HepG2 (cell line): ENCODE results near the gene SAMD13. TPM values are rescaled to one million over a fixed set of nuclear protein-coding genes. Genes with fewer than 3 reads are reported as not detected.

Experiments
- ATAC-seq: fragments of 200-7000 bp; cut with Tn5 transposase; 3 replicates; pipeline ENCODE4 v1.9.1; 2020; ENCODE audit warnings: mild to moderate bottlenecking, moderate library complexity
- BruUV-seq: library from RNA; stranded (reverse); fragments of 400-500 nt; replicated peaks from 2 replicates; lab custom pipeline; 2021; lab: Mats Ljungman, UMichigan
- CTCF ChIA-PET: fragments of 300-600 bp; formaldehyde crosslinking; extraction: SDS; loops from one replicate; lab custom pipeline; 2021; ENCODE audit warnings: low total read pairs, inconsistent platforms, low intra/inter-chr PET ratio; lab: Yijun Ruan, JAX
- POLR2A ChIA-PET: fragments of 350-600 bp; sonication (Branson Sonifier 250); formaldehyde crosslinking; loops from one replicate; lab custom pipeline; 2020; ENCODE audit warnings: antibody characterized with exemption, inconsistent platforms; lab: Yijun Ruan, JAX
- DNase-seq: peaks from one replicate; pipeline ENCODE4 v3.0.0-alpha.2; 2015; ENCODE audit warnings: low spot score
- FAIRE-seq: peaks from 3 replicates; lab custom pipeline; 2011; peaks lifted over from hg19 to GRCh38; lab: Jason Lieb, UNC
- H2AFZ ChIP-seq: one replicate; pipeline ENCODE4 v1.6.1; 2011; ENCODE audit warnings: low read length, inconsistent platforms
- H3K27ac ChIP-seq: fragments of 300-600 bp; 3 replicates; pipeline ENCODE4 v1.8.0; 2011; ENCODE audit warnings: mixed run types, mild to moderate bottlenecking, mixed read lengths, low read length, inconsistent platforms; ENCODE audit not compliant: insufficient read depth; ENCODE audit errors: extremely low read length
- H3K27me3 ChIP-seq, 2 experiments: fragments of 200-600 bp in 1 of 2; 2 replicates in 1 of 2; 3 replicates in 1 of 2; pipeline versions ENCODE4 v1.6.0 to v1.8.0; 2011; ENCODE audit warnings: low read length in 2 of 2, mild to moderate bottlenecking in 2 of 2, moderate library complexity in 2 of 2, inconsistent platforms in 1 of 2; ENCODE audit not compliant: insufficient read depth in 2 of 2, control insufficient read depth in 1 of 2
- H3K36me3 ChIP-seq, 2 experiments: fragments of 200-600 bp in 1 of 2; replicated peaks in 1 of 2; 2 replicates in 1 of 2; 3 replicates in 1 of 2; pipeline versions ENCODE4 v1.5.1 to v1.8.0; 2011; ENCODE audit warnings: low read length in 2 of 2, inconsistent platforms in 1 of 2; ENCODE audit not compliant: insufficient read depth in 2 of 2, control insufficient read depth in 1 of 2
- H3K4me1 ChIP-seq: 2 replicates; pipeline ENCODE4 v1.5.1; 2012; ENCODE audit warnings: low read length, inconsistent platforms; ENCODE audit not compliant: insufficient read depth
- H3K4me2 ChIP-seq: 2 replicates; pipeline ENCODE4 v1.6.0; 2011; ENCODE audit warnings: low read depth, low read length, inconsistent platforms
- H3K4me3 ChIP-seq, 3 experiments: fragments of 200-600 bp in 1 of 3; sonication (generic), shearing (Covaris generic) in 1 of 3; replicated peaks in 1 of 3; 2 replicates each; pipeline ENCODE4 v1.5.1; 2011 to 2016; ENCODE audit warnings: low read length in 3 of 3, inconsistent platforms in 2 of 3, low read depth in 2 of 3, mild to moderate bottlenecking in 2 of 3, control low read depth in 1 of 3, mixed read lengths in 1 of 3; ENCODE audit not compliant: insufficient read depth in 1 of 3
- H3K79me2 ChIP-seq: one replicate; pipeline ENCODE4 v1.6.1; 2011; ENCODE audit warnings: low read length, inconsistent platforms; ENCODE audit not compliant: insufficient read depth
- H3K9ac ChIP-seq: 2 replicates; pipeline ENCODE4 v1.6.0; 2011; ENCODE audit warnings: mild to moderate bottlenecking, low read depth, low read length, inconsistent platforms; ENCODE audit not compliant: insufficient read depth
- H3K9me3 ChIP-seq: 2 replicates; pipeline ENCODE4 v1.5.1; 2012; ENCODE audit warnings: mild to moderate bottlenecking, low read length
- H4K20me1 ChIP-seq: 2 replicates; pipeline ENCODE4 v1.6.0; 2011; ENCODE audit warnings: inconsistent platforms, mild to moderate bottlenecking, low read length, moderate library complexity; ENCODE audit not compliant: insufficient read depth
- AFF4 ChIP-seq: sonication (generic); formaldehyde crosslinking; IDR thresholded peaks from 2 replicates; pipeline ENCODE4 v1.4.0; 2020; ENCODE audit warnings: missing genetic modification reagents
- ARID3A ChIP-seq: IDR thresholded peaks from 2 replicates; pipeline ENCODE4 v1.6.1; 2012; ENCODE audit warnings: low read depth, low read length, improper control_type of control experiment
- ATAD3A ChIP-seq: sonication (generic); formaldehyde crosslinking; IDR thresholded peaks from 2 replicates; pipeline ENCODE4 v1.4.0; 2020; ENCODE audit warnings: missing genetic modification reagents
- JARID2 ChIP-seq: sonication (generic); formaldehyde crosslinking; IDR thresholded peaks from 2 replicates; pipeline ENCODE4 v1.8.1; 2023; ENCODE audit warnings: missing genetic modification reagents, inconsistent platforms; ENCODE audit not compliant: insufficient replicate concordance
- MBNL3 ChIP-seq: fragments of 250-450 bp; sonication (Bioruptor Pico); conservative IDR thresholded peaks from 2 replicates; pipeline ENCODE4 v1.8.0; 2022; ENCODE audit warnings: mild to moderate bottlenecking, inconsistent platforms
- NFKBIZ ChIP-seq: IDR thresholded peaks from 2 replicates; pipeline ENCODE4 v1.6.1; 2018; ENCODE audit warnings: missing genetic modification reagents, missing compliant biosample characterization
- TIGD3 ChIP-seq: sonication (generic); formaldehyde crosslinking; IDR thresholded peaks from 2 replicates; pipeline ENCODE4 v1.5.1; 2020; ENCODE audit warnings: mild to moderate bottlenecking, missing genetic modification reagents, borderline replicate concordance
- ZBTB2 ChIP-seq: sonication (generic); formaldehyde crosslinking; IDR thresholded peaks from 2 replicates; pipeline ENCODE4 v1.8.0; 2022; ENCODE audit warnings: low read depth, missing genetic modification reagents
- ZNF333 ChIP-seq: sonication (generic); formaldehyde crosslinking; IDR thresholded peaks from 2 replicates; pipeline ENCODE4 v1.4.0; 2020; ENCODE audit warnings: mild to moderate bottlenecking, missing genetic modification reagents, borderline replicate concordance
- ZNF430 ChIP-seq: sonication (generic); formaldehyde crosslinking; IDR thresholded peaks from 2 replicates; pipeline ENCODE4 v1.9.0; 2021; ENCODE audit warnings: mild to moderate bottlenecking, missing genetic modification reagents
- WGBS: methylation state at CpG from one replicate; pipeline ENCODE4 v1.1.6; 2017; ENCODE audit warnings: low lambda C conversion rate; 5-methylcytosine and 5-hydroxymethylcytosine counted together
- in situ Hi-C: cut with HindIII; loops from 2 replicates; pipeline ENCODE4 v1.10.0; 2017; ENCODE audit warnings: low pct_unique_long_range_greater_than_20kb; ENCODE audit not compliant: extremely low pct_ligation_motif_present
- intact Hi-C: fragments of 100-400 bp; cut with micrococcal nuclease; formaldehyde crosslinking; loops from one replicate; pipeline ENCODE4 v1.10.0; 2022; ENCODE audit not compliant: unreplicated experiment
- polyA plus RNA-seq, 8 experiments: library from polyadenylated mRNA; depleted of rRNA in 3 of 8; stranded (reverse) in 7 of 8; unstranded in 1 of 8; fragments of >200 nt; fragmentation: Illumina TruSeq in 4 of 8; extraction: Trizol in 4 of 8; gene quantifications; 2 replicates each; pipeline versions ENCODE4 v1.2.1 to v1.2.3, GENCODE V29; 2011 to 2016; ENCODE audit warnings: low read depth in 4 of 8, missing spikeins in 1 of 8, mixed read lengths in 1 of 8; ENCODE audit not compliant: insufficient read depth in 1 of 8
- total RNA-seq, 5 experiments: library from RNA; depleted of rRNA; stranded (reverse); fragments of >200 nt; fragmentation: Illumina TruSeq; extraction: Trizol; gene quantifications; 2 replicates each; pipeline ENCODE4 v1.2.3, GENCODE V29; 2016; ENCODE audit warnings: low read depth in 1 of 5

SAMD13 gene
- total and polyA plus RNA-seq, 2 of the 13 experiments (the other 11 are each of a cell fraction or from before 2014, with no cell fraction given): 0.09 to 0.18 TPM

GRCh38 chr1:84366786-84367185, 65.3 kb downstream of the SAMD13 start (continued):
- TF ChIP-seq ZBTB2 (no peak), TIGD3 (no peak), JARID2 (CRISPR knock-in tag) (no peak)

GRCh38 chr1:84367219-84367618, 65.7 kb downstream of the SAMD13 start:
- FAIRE-seq (no peak), ATAC-seq (no peak), DNase-seq (no peak)
- Histone ChIP-seq H3K27me3 (no peaks in the 10 kb centered on the region), H3K4me1 (0 out of 2 replicates have a peak, but pooled peaks cover 6% of the 10 kb centered on the region), H4K20me1 (no peaks in the 10 kb centered on the region), H3K4me3 (no peak overlapping the region), H3K79me2 (no peaks in the 10 kb centered on the region), H3K9ac (no peak overlapping the region), H2AFZ (no peak overlapping the region), H3K4me2 (no peak overlapping the region), H3K27ac (no peak overlapping the region), H3K9me3 (no peaks in the 10 kb centered on the region), H3K36me3 (no peaks in the 10 kb centered on the region)
- ChIA-PET POLR2A (no interaction called here), CTCF (no interaction called here)
- 3% methylated on average over 1 of the region's 1 CpG for WGBS
- intact Hi-C loops: no loop called here
- TF ChIP-seq ZNF430 (no peak), MBNL3 (CRISPR knock-in tag) (no peak), NFKBIZ (CRISPR knock-in tag) (no peak), ARID3A (no peak), ZNF333 (no peak), AFF4 (CRISPR knock-in tag) (no peak), ATAD3A (CRISPR knock-in tag) (no peak)
- in situ Hi-C loops: no loop called here
- no TSS peak for BruUV-seq
